Middle frontal gyrus (tissue), 1 donor: ENCODE measurements around the gene MORF4L2.

Experiments
- DNase-seq: peaks from one replicate; pipeline ENCODE4 v3.0.0-alpha.2; 2015; ENCODE audit warnings: low spot score; ENCODE audit errors: extremely low spot score

MORF4L2 gene

GRCh38 chrX:103686199-103687072, at the start of gene MORF4L2:
Gene MORF4L2, minus strand, starts transcription at chrX:103686699. Its CDS starts 9,672 bp downstream, at chrX:103677027.
- DNase-seq, result peak; percentile 76

GRCh38 chrX:103734125-103734760, 47.7 kb upstream of the MORF4L2 start:
- no peak for DNase-seq

- DNase-seq, result no peak
Observed at GRCh38 chrX:103733017-103733416, 46.5 kb upstream of the MORF4L2 start.

- no peak for DNase-seq
Observed at GRCh38 chrX:103730796-103731493, 44.4 kb upstream of the MORF4L2 start.

- no peak for DNase-seq
Observed at GRCh38 chrX:103730147-103730795, 43.8 kb upstream of the MORF4L2 start.

GRCh38 chrX:103729015-103729414, 42.5 kb upstream of the MORF4L2 start:
- DNase-seq, result no peak

- no peak for DNase-seq
Observed at GRCh38 chrX:103727115-103727514, 40.6 kb upstream of the MORF4L2 start.

- no peak for DNase-seq
Observed at GRCh38 chrX:103726477-103726876, 40.0 kb upstream of the MORF4L2 start.

GRCh38 chrX:103722505-103722904, 36.0 kb upstream of the MORF4L2 start:
- no peak for DNase-seq

GRCh38 chrX:103718120-103718519, 31.6 kb upstream of the MORF4L2 start:
- no peak for DNase-seq

- DNase-seq, result no peak
Observed at GRCh38 chrX:103716962-103717361, 30.5 kb upstream of the MORF4L2 start.

GRCh38 chrX:103710609-103711008, 24.1 kb upstream of the MORF4L2 start, which contains the start of gene TMEM31:
Gene TMEM31, plus strand, starts transcription at chrX:103710909. Its CDS starts 1,350 bp downstream, at chrX:103712259.
- no peak for DNase-seq

- DNase-seq, result no peak
Observed at GRCh38 chrX:103704863-103705262, 18.4 kb upstream of the MORF4L2 start.

- DNase-seq, result no peak
Observed at GRCh38 chrX:103699243-103699642, 12.7 kb upstream of the MORF4L2 start.

- DNase-seq, result no peak
Observed at GRCh38 chrX:103697687-103698086, 11.2 kb upstream of the MORF4L2 start.

- DNase-seq, result no peak
Observed at GRCh38 chrX:103691059-103691458, 4.6 kb upstream of the MORF4L2 start.

- DNase-seq, result no peak
Observed at GRCh38 chrX:103688946-103689345, 2.4 kb upstream of the MORF4L2 start.

- DNase-seq, result peak; percentile 44
Observed at GRCh38 chrX:103687696-103688201, 1.2 kb upstream of the MORF4L2 start.

GRCh38 chrX:103687073-103687695, 685 bp upstream of the MORF4L2 start:
- DNase-seq, result peak; percentile 64

GRCh38 chrX:103685396-103685795, 1.1 kb downstream of the MORF4L2 start:
- DNase-seq, result no peak

- DNase-seq, result no peak
Observed at GRCh38 chrX:103681443-103681842, 5.1 kb downstream of the MORF4L2 start.
